Measurements from ENCODE around the gene HS2ST1.
"Not testable (repeated sequence)": the region's sequence is repeated elsewhere in the genome, so short reads cannot be mapped to it uniquely, and the experiment has no call there.

The HS2ST1 gene

GRCh38 chr1:86914601-86914997 is at the start of gene HS2ST1:
Gene HS2ST1 (plus strand): TSS chr1:86914635.
- TF ChIP-seq CTCF (IDR thresholded peaks at IDR 0.05) = no peak
- DNase-seq (ENCODE audit: low spot score) = no peak
- H3K4me3 ChIP-seq = peak within 1 kb of the TSS; percentile 88
- H3K27ac ChIP-seq = peak within 1 kb of the TSS; percentile 87 to 92

DNA sequence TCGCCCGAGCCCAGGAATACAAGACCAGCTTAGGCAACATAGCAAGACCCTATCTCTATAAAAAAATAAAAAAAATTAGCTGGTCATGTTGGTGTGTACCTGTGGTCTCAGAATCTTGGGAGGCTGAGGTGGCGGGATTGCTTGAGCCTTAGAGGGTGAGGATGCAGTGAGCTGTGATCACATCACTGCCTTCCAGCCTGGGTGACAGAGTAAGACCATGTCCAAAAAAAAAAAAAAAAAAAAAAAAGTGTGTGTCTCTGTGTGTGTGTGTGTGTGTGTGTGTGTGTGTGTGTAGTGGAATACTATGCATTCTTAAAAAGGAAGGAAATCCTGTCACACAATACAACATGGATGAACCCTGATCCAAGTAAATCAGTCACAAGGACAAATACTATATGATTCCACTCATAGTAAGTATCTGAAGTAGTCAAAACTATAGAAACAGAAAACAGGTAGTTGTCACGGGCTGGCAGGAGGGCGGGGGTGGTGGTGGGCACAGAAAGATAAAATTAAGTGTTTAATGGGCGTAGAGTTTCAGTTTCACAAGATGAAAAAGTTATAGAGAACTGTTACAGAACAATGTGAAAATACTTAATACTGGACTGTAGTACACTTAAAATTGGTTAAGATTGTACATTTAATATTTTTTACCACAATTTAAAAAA is 48.3 kb upstream of the HS2ST1 start:
- no peak for DNase-seq (ENCODE audit: low spot score)
- no peak overlapping the region for H3K27ac ChIP-seq
- no peak for TF ChIP-seq CTCF (IDR thresholded peaks at IDR 0.05)
- H3K4me3 ChIP-seq = no peak overlapping the region

GRCh38 chr1:86866665-86867064 is 47.8 kb upstream of the HS2ST1 start:
- no peak for DNase-seq (ENCODE audit: low spot score)
- TF ChIP-seq CTCF (IDR thresholded peaks at IDR 0.05) = no peak
- Histone ChIP-seq H3K4me3 (no peak overlapping the region), H3K27ac (no peak overlapping the region)

- H3K27ac ChIP-seq; DNase-seq (ENCODE audit: low spot score); H3K4me3 ChIP-seq: not testable (repeated sequence)
Measured at GRCh38 chr1:86867278-86867677, 47.2 kb upstream of the HS2ST1 start.

GRCh38 chr1:86868477-86868876 is 46.0 kb upstream of the HS2ST1 start:
- Histone ChIP-seq H3K4me3 (no peak overlapping the region), H3K27ac (no peak overlapping the region)
- no peak for DNase-seq (ENCODE audit: low spot score)
- no peak for TF ChIP-seq CTCF (IDR thresholded peaks at IDR 0.05)

- no peak for TF ChIP-seq CTCF (IDR thresholded peaks at IDR 0.05)
- H3K4me3 ChIP-seq = no peak overlapping the region
- DNase-seq (ENCODE audit: low spot score) = no peak
- no peak overlapping the region for H3K27ac ChIP-seq
Measured at GRCh38 chr1:86871001-86871400, 43.4 kb upstream of the HS2ST1 start.

GRCh38 chr1:86872086-86872485 is 42.3 kb upstream of the HS2ST1 start:
- no peak for DNase-seq (ENCODE audit: low spot score)
- Histone ChIP-seq H3K27ac (no peak overlapping the region), H3K4me3 (no peak overlapping the region)
- no peak for TF ChIP-seq CTCF (IDR thresholded peaks at IDR 0.05)
